Fibroblast of lung (primary cell): Measurements from ENCODE around the gene CFAP410. TPM values are rescaled to one million over a fixed set of nuclear protein-coding genes. Genes with fewer than 3 reads are reported as not detected.

Experiments used
- DNase-seq, 2 donors: peaks; one replicate each; pipeline versions ENCODE4 v3.0.0 to v3.0.0-alpha.2; 2010; ENCODE audit warnings: low read depth in 2 of 2
- H2AFZ ChIP-seq: 2 replicates; pipeline ENCODE4 v1.5.1; 2012; ENCODE audit warnings: low read length, control low read depth, inconsistent platforms
- H3K27ac ChIP-seq: 2 replicates; pipeline ENCODE4 v1.5.1; 2011; ENCODE audit warnings: low read length, control low read depth; ENCODE audit not compliant: insufficient read depth
- H3K27me3 ChIP-seq: 2 replicates; pipeline ENCODE4 v1.5.1; 2011; ENCODE audit warnings: mild to moderate bottlenecking, low read length; ENCODE audit not compliant: control insufficient read depth, insufficient read depth
- H3K36me3 ChIP-seq: 2 replicates; pipeline ENCODE4 v1.5.1; 2011; ENCODE audit warnings: low read length; ENCODE audit not compliant: control insufficient read depth, insufficient read depth
- H3K4me1 ChIP-seq: 2 replicates; pipeline ENCODE4 v1.5.1; 2011; ENCODE audit warnings: low read length; ENCODE audit not compliant: control insufficient read depth, insufficient read depth; ENCODE audit errors: extremely low read depth
- H3K4me2 ChIP-seq: 2 replicates; pipeline ENCODE4 v1.5.1; 2011; ENCODE audit warnings: low read length, control low read depth; ENCODE audit not compliant: insufficient read depth; ENCODE audit errors: extremely low read depth
- H3K4me3 ChIP-seq, 4 experiments: fragments of 200-600 bp in 1 of 4; sonication (generic) in 1 of 4; replicated peaks in 1 of 4; 2 replicates each; pipeline ENCODE4 v1.5.1; 2011 to 2016; ENCODE audit warnings: low read length in 4 of 4, low read depth in 3 of 4, mild to moderate bottlenecking in 3 of 4, control low read depth in 2 of 4, inconsistent platforms in 1 of 4, mixed read lengths in 1 of 4; ENCODE audit not compliant: insufficient read depth in 1 of 4; ENCODE audit errors: control extremely low read depth in 1 of 4
- H3K79me2 ChIP-seq: 2 replicates; pipeline ENCODE4 v1.5.1; 2012; ENCODE audit warnings: mild to moderate bottlenecking, low read length, inconsistent platforms; ENCODE audit not compliant: control insufficient read depth, insufficient read depth
- H3K9ac ChIP-seq: 2 replicates; pipeline ENCODE4 v1.5.1; 2011; ENCODE audit warnings: mild to moderate bottlenecking, low read length, control low read depth; ENCODE audit not compliant: insufficient read depth
- H3K9me3 ChIP-seq: 2 replicates; pipeline ENCODE4 v1.5.1; 2012; ENCODE audit warnings: low read depth, low read length; ENCODE audit not compliant: control insufficient read depth, insufficient read depth
- H4K20me1 ChIP-seq: 2 replicates; pipeline ENCODE4 v1.5.1; 2011; ENCODE audit warnings: low read length; ENCODE audit not compliant: control insufficient read depth, insufficient read depth; ENCODE audit errors: extremely low read depth
- CTCF ChIP-seq, 2 donors: IDR thresholded peaks in 1 of 2; conservative IDR thresholded peaks in 1 of 2; 1 replicate in 1 of 2; 2 replicates in 1 of 2; pipeline ENCODE4 v1.5.1; 2011 to 2012; ENCODE audit warnings: low read length in 2 of 2, control low read depth in 1 of 2, inconsistent platforms in 1 of 2, low read depth in 1 of 2, mild to moderate bottlenecking in 1 of 2
- EZH2 ChIP-seq: IDR thresholded peaks from 2 replicates; pipeline ENCODE4 v1.5.1; 2012; ENCODE audit warnings: low read length, control low read depth, mild to moderate bottlenecking; ENCODE audit errors: missing control alignments
- polyA plus RNA-seq, 2 donors: library from polyadenylated mRNA; depleted of rRNA in 1 of 2; stranded (reverse) in 1 of 2; unstranded in 1 of 2; fragments of >200 nt; gene quantifications; 2 replicates each; pipeline ENCODE4 v1.2.1, GENCODE V29; 2011 to 2012; ENCODE audit warnings: missing spikeins in 1 of 2
- total RNA-seq: library from RNA; depleted of rRNA; stranded (reverse); fragments of >200 nt; gene quantifications from 2 replicates; pipeline ENCODE4 v1.2.1, GENCODE V29; 2014

Gene CFAP410
- total and polyA plus RNA-seq, 2 donors (not counting 1 experiment from before 2014, with no cell fraction given): 4.9 to 7.1 TPM

GRCh38 chr21:44326272-44326647, 12.9 kb downstream of the CFAP410 start:
- Histone ChIP-seq H3K36me3 (peaks cover 21% of the 10 kb centered on the region), H3K4me2 (no peak overlapping the region), H3K4me1 (no peaks in the 10 kb centered on the region), H3K79me2 (no peaks in the 10 kb centered on the region), H3K4me3 (no peak overlapping the region), H3K9me3 (no peaks in the 10 kb centered on the region), H3K27ac (no peak overlapping the region), H3K9ac (no peak overlapping the region), H2AFZ (no peak overlapping the region), H3K27me3 (no peaks in the 10 kb centered on the region), H4K20me1 (no peaks in the 10 kb centered on the region)
- TF ChIP-seq CTCF (conservative IDR thresholded peaks at IDR 0.05 in 1 of 2, IDR thresholded peaks at IDR 0.05 in 1 of 2; ENCODE audit: low read depth in 1 of 2, low read length in 2 of 2): no peak
- no peak for TF ChIP-seq EZH2
- DNase-seq: no peak

DNA sequence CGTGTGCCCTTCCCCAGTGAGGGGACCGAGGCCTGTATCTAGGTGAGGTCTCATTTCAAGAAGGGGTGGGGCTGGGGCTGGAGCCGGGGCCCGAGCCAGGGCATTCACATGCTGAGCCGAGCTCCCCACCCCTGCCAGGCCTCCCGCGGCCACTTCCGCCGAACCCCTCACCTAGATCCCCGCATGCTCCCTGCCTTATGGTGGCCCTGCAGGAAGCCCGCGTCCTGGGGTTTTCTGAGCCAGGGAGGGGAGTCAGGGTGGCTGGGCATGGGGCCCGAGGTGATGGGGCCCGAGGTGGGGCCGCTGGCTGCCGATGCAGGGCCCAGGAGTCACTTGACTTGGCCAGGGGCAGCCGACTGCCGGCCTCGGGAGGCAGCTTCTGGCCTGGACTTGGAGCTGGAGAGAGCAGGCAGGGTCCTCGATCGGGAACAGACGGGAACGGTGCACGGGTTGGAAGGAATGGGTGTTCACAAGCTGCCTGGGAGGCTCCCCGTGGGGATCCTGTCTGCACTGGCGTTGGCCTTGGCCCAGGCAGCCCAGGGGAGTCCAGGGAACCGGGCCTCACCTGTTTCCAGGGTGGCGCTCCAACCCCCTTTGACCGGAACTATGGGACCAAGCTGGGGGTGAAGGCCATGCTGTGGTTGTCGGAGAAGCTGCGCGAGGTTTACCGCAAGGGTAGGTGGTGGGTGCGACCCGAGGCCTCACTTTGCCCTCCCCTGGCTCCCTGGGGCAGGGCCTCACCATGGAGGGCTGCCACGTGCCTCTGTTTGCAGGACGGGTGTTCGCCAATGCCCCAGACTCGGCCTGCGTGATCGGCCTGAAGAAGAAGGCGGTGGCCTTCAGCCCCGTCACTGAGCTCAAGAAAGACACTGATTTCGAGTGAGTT, 13.6 kb downstream of the CFAP410 start:
- Histone ChIP-seq H3K9ac (no peak overlapping the region), H3K4me3 (no peak overlapping the region), H3K27ac (no peak overlapping the region), H3K9me3 (no peaks in the 10 kb centered on the region), H4K20me1 (no peaks in the 10 kb centered on the region), H3K27me3 (no peaks in the 10 kb centered on the region), H3K4me1 (no peaks in the 10 kb centered on the region), H2AFZ (no peak overlapping the region), H3K4me2 (no peak overlapping the region), H3K79me2 (no peaks in the 10 kb centered on the region), H3K36me3 (peaks cover 21% of the 10 kb centered on the region)
- TF ChIP-seq CTCF (conservative IDR thresholded peaks at IDR 0.05 in 1 of 2, IDR thresholded peaks at IDR 0.05 in 1 of 2; ENCODE audit: low read depth in 1 of 2, low read length in 2 of 2) (no peak), EZH2 (no peak)
- DNase-seq: no peak

DNA sequence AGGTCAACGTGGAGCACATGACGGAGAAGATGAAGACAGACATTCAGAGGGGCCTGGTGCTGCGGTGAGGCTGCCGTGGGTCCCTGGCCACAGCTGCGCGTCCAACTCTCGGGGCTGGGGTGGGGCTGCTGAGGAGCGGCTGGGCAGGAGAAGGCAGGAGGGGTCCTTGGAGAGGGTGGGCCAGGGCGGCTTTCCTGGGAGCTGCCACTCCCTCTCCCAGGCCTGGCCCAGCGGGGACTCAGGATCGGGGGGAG, 14.4 kb downstream of the CFAP410 start:
- no peak for TF ChIP-seq EZH2
- no peak for TF ChIP-seq CTCF (conservative IDR thresholded peaks at IDR 0.05 in 1 of 2, IDR thresholded peaks at IDR 0.05 in 1 of 2; ENCODE audit: low read depth in 1 of 2, low read length in 2 of 2)
- H3K27ac ChIP-seq: no peak overlapping the region
- H3K4me3 ChIP-seq: no peak overlapping the region
- no peak overlapping the region for H3K4me2 ChIP-seq
- no peaks in the 10 kb centered on the region for H3K27me3 ChIP-seq
- H3K79me2 ChIP-seq: no peaks in the 10 kb centered on the region
- H3K9ac ChIP-seq: no peak overlapping the region
- H3K9me3 ChIP-seq: no peaks in the 10 kb centered on the region
- DNase-seq: no peak
- H3K36me3 ChIP-seq: peaks cover 21% of the 10 kb centered on the region
- H3K4me1 ChIP-seq: no peaks in the 10 kb centered on the region
- no peaks in the 10 kb centered on the region for H4K20me1 ChIP-seq
- no peak overlapping the region for H2AFZ ChIP-seq
